ENCODE data around the gene FSHB. TPM values are rescaled to one million over a fixed set of nuclear protein-coding genes. Genes with fewer than 3 reads are reported as not detected.

Gene FSHB
- total and polyA plus RNA-seq, 2 of the 4 experiments (the other 2 are of a cell fraction) = not detected

- BruUV-seq (replicated peaks) = no TSS peak
- in situ Hi-C loops (cut with MboI; ENCODE audit: low sequenced_read_pairs) = no loop called here
Measured at GRCh38 chr11:30228323-30228884, 2.4 kb upstream of the FSHB start.

More at GRCh38 chr11:30228323-30228884, 2.4 kb upstream of the FSHB start:
- Histone ChIP-seq H4K91ac (ENCODE audit: insufficient read depth, low read depth, low read length) (no peak overlapping the region), H2BK15ac (ENCODE audit: low read depth, low read length) (no peak overlapping the region), H4K8ac (ENCODE audit: low read depth in 2 of 2, low read length in 2 of 2) (no peak overlapping the region), H3K9me3 (ENCODE audit: control insufficient read depth, insufficient read depth, low read length) (no peaks in the 10 kb centered on the region; the same call in 1 of the 2 replicates), H3K4me1 (ENCODE audit: control insufficient read depth, insufficient read depth, low read length) (no peaks in the 10 kb centered on the region), H2BK5ac (ENCODE audit: low read depth, low read length, poor library complexity, severe bottlenecking) (no peak overlapping the region), H3K9ac (ENCODE audit: low read depth, low read length) (no peak overlapping the region), H3K56ac (ENCODE audit: extremely low read depth, insufficient read depth, low read length) (no peak overlapping the region), H2BK20ac (ENCODE audit: low read depth, low read length) (no peak overlapping the region), H3K4me2 (ENCODE audit: low read depth, low read length) (no peak overlapping the region), H3K9me1 (ENCODE audit: insufficient read depth, low read length) (no peaks in the 10 kb centered on the region), H2AFZ (replicated peaks; ENCODE audit: low read length, poor library complexity) (no peak overlapping the region), H3K4me3 (ENCODE audit: insufficient read depth, low read depth, low read length) (no peak overlapping the region), H3K4ac (ENCODE audit: low read depth, low read length) (no peak overlapping the region), H3K14ac (replicated peaks; ENCODE audit: low read depth, low read length) (no peak overlapping the region), H2AK9ac (replicated peaks; ENCODE audit: low read depth, low read length, poor library complexity) (no peak overlapping the region), H2BK120ac (ENCODE audit: low read depth, low read length) (no peak overlapping the region), H3K36me3 (ENCODE audit: control insufficient read depth, insufficient read depth, low read length) (no peaks in the 10 kb centered on the region), H4K5ac (ENCODE audit: low read depth, low read length) (no peak overlapping the region), H3K79me1 (ENCODE audit: low read depth in 1 of 2, low read length in 2 of 2) (no peaks in the 10 kb centered on the region), H3K18ac (ENCODE audit: low read depth, low read length) (no peak overlapping the region), H3K27ac (ENCODE audit: insufficient read depth, low read length) (no peak overlapping the region), H2AK5ac (ENCODE audit: low read depth, low read length) (no peak overlapping the region), H3K23ac (ENCODE audit: low read depth, low read length) (no peak overlapping the region), H4K20me1 (ENCODE audit: insufficient read depth, low read length) (no peaks in the 10 kb centered on the region), H3K27me3 (ENCODE audit: control insufficient read depth, insufficient read depth, low read length) (no peaks in the 10 kb centered on the region)
- ChIA-PET POLR2A (ENCODE audit: unreplicated experiment) (no interaction called here), CTCF (no interaction called here)
- TF ChIP-seq BHLHE40 (IDR thresholded peaks at IDR 0.05; ENCODE audit: low read depth, low read length) (no peak), SMC3 (IDR thresholded peaks at IDR 0.05; ENCODE audit: low read depth, low read length) (no peak), NFE2L2 (IDR thresholded peaks at IDR 0.05; ENCODE audit: low read depth, low read length) (no peak), USF2 (IDR thresholded peaks at IDR 0.05; ENCODE audit: low read depth, low read length) (no peak), CHD1 (IDR thresholded peaks at IDR 0.05; ENCODE audit: low read depth, low read length) (no peak), ELK1 (IDR thresholded peaks at IDR 0.05; ENCODE audit: borderline replicate concordance, low read depth, low read length) (no peak), MAZ (IDR thresholded peaks at IDR 0.05; ENCODE audit: borderline replicate concordance, low read depth, low read length) (no peak), RAD21 (IDR thresholded peaks at IDR 0.05; ENCODE audit: low read length) (no peak), FOS (IDR thresholded peaks at IDR 0.05; ENCODE audit: low read depth, low read length) (no peak), CEBPB (IDR thresholded peaks at IDR 0.05; ENCODE audit: low read depth, low read length) (no peak), RCOR1 (IDR thresholded peaks at IDR 0.05; ENCODE audit: insufficient replicate concordance, low read length) (no peak), MAFK (IDR thresholded peaks at IDR 0.05; ENCODE audit: low read depth, low read length) (no peak), RFX5 (IDR thresholded peaks at IDR 0.05; ENCODE audit: low read depth, low read length) (no peak), POLR2A (IDR thresholded peaks at IDR 0.05; ENCODE audit: low read depth, low read length) (no peak), MXI1 (IDR thresholded peaks at IDR 0.05; ENCODE audit: borderline replicate concordance, low read depth, low read length) (no peak)
- TF ChIP-seq, protein P1, sequence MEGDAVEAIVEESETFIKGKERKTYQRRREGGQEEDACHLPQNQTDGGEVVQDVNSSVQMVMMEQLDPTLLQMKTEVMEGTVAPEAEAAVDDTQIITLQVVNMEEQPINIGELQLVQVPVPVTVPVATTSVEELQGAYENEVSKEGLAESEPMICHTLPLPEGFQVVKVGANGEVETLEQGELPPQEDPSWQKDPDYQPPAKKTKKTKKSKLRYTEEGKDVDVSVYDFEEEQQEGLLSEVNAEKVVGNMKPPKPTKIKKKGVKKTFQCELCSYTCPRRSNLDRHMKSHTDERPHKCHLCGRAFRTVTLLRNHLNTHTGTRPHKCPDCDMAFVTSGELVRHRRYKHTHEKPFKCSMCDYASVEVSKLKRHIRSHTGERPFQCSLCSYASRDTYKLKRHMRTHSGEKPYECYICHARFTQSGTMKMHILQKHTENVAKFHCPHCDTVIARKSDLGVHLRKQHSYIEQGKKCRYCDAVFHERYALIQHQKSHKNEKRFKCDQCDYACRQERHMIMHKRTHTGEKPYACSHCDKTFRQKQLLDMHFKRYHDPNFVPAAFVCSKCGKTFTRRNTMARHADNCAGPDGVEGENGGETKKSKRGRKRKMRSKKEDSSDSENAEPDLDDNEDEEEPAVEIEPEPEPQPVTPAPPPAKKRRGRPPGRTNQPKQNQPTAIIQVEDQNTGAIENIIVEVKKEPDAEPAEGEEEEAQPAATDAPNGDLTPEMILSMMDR (conservative IDR thresholded peaks at IDR 0.05; ENCODE audit: low read depth, low read length) = no peak
- dilution Hi-C loops (cut with HindIII; ENCODE audit: low sequenced_read_pairs, unreplicated experiment) (no loop called here), intact Hi-C loops (cut with micrococcal nuclease) (no loop called here)
- no peak for DNase-seq
- ATAC-seq (ENCODE audit: low read depth) = no peak
- WGBS, 2 experiments (ENCODE audit: extremely low coverage in 2 of 2, insufficient read length in 1 of 2) = 65 to 100% methylated on average over 1 to 2 of the region's 5 CpGs
